GM18873 (cell line): ENCODE data around the gene PER2.
A peak's percentile ranks its signal among the peaks of the same experiment; 100 is the strongest.
"Not testable (repeated sequence)": the region's sequence is repeated elsewhere in the genome, so short reads cannot be mapped to it uniquely, and the experiment has no call there.

Source experiments
- ATAC-seq: cut with Tn5 transposase; IDR thresholded peaks from one replicate; pipeline ENCODE4 v1.9.1; 2021; ENCODE audit warnings: mild to moderate bottlenecking, moderate library complexity, moderate number of reproducible peaks; ENCODE audit not compliant: unreplicated experiment, low FRiP score

The PER2 gene

DNA sequence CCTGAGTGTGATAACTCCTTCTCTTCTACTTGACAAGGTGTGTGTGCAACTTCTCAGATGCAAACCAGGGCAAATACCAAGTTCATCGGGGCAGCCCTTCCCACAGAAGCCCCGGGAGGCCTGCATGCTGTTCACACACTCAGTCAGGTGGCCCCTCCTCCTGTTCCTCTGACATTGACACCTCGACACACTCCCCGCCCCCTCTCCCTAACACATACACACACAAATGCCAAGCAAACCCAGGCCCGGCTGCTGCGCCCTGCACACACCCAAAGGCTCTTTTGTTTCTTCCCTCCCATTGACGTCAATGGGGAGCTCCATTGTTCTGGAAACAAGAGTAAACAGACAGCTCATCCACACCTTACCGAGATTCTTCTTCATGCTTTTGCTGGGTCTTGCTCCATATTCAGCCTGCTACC lies 1.7 kb upstream of the PER2 start:
- ATAC-seq: no peak

DNA sequence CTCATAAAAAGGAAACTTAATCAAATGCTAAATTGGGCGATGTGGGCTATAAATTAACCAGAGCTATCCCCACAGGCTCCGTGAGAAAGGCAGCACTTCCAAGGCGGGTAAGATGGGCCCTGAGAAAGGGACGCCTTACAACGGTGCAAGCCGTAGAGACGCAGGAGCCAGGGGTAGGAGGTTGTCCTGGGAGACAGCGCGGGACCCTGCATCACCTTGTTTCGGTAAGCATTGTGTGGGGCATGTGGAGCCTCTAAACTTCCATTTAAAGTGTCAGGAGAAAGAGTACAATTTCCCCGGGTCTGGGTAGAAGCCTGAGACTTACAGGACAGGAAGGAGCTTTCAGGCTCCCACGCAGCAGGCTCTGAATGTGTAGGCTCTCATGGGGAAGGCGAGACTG lies 1.2 kb upstream of the PER2 start:
- ATAC-seq: no peak

DNA sequence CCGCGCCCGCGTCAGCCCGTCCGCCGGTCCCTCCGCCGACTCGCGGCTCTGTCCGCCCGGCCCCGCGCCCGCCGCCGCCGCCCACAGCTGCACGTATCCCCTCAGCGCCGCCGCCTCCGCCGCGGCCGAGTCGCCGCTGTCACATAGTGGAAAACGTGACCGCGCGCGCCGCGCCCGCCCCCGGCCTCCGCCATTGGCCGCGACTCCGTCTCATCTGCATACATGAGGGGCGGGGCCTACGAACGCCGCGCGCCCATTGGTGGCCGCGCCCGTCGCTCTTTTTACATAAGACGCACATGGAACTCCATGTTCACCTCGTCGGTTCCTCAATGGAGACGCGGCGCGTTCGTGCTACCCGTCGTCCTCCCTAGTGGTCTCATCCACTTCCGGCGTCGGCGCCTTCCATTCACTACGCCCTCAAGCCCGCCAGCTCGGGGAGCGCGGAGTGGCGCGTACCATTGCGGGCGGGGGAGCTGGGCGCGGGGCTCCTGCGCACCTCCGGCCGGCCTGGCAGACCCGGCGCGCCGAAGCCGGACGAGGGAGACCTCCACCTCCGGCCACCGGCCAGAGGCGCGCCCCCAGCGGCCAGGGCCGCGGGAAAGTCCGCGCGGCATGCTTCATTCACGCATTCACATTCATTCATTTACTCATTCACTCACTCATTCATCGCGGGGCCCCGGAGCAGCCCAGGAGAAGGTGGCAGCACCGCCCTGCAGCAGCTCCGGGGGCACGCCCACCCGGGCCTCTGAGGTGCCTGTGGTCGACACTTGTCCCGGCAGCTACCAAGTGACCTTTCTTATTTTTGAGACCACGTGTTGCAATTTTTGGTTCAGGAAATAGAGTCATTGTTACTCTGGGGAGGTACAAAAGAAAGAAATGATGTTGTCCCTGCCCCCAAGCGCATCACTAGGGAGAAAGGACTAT lies 502 bp upstream of the PER2 start:
- peak; percentile 93 for ATAC-seq

DNA sequence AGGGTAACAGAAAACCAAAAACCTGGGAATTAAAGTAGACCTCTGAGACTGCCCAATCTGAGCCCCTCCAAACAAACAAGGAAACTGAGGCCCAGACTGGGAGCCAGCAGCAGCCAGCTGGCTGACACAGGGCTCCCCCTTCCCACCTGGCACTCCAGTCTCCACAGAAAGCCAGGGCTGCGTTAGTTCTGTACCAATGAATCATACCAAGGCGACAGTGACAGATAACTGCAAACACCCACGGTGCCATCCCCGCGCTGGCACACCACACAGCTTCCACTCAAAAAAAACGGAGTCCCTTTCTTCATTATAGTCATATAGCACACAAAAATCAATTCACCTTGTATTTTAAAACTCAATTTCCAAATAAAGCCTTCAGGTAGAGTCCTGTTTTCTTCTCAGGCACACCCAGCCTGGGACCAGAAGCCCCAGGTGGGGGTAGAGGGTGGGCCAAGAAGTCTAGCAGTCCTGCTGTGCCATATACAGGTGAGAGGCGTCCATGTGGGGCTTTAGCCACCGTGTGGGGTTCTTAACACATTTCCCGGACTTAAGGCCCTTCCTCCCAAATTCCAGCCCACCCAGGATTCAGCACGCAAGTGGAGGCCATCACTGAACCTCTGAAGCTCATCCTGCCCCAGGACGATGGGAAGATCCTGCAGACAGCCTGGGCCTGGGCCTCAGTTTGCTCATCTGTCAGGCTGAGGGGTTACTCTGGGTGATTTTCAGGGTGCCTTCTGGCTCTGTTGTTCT lies 1.2 kb downstream of the PER2 start:
- ATAC-seq: no peak

DNA sequence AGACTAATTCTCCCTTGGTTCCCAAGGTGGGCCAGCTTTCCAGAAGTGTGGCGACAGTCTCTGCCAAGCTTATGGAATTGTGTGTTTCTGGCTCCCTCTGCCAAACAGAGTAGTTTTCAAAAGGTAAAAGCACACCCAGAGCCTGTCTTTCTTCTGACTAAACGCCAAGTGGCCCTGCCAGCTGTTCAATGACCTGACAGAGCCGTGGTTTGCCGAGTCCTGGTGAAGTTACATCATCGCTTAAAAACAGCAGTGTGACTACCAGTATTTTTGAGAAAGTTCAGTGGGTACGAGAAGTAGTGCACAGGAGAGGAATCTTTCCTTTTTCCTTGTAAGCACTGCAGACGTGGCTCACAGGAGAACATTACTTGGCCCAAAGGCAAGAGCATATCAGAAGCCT lies 1.9 kb downstream of the PER2 start:
- ATAC-seq: no peak

DNA sequence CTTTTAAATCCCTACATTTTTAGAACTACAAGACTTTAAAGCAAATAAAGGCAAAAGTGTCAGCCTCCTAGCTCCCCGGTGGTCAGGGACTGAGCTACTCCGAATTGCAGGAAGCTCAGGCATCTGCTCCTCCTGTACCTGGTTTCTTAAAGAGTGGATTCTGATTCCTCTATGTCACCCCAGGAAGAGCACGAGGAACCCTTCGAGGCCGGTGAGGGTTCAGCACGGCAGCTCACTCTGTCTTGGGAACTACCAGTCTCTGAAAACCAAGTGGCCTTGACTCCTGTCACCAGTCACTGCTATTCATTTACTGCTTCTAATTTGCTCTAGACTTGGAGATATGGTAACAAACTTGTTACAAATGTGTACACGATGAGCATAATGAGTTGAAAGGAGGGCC lies 2.3 kb downstream of the PER2 start:
- ATAC-seq: no peak

DNA sequence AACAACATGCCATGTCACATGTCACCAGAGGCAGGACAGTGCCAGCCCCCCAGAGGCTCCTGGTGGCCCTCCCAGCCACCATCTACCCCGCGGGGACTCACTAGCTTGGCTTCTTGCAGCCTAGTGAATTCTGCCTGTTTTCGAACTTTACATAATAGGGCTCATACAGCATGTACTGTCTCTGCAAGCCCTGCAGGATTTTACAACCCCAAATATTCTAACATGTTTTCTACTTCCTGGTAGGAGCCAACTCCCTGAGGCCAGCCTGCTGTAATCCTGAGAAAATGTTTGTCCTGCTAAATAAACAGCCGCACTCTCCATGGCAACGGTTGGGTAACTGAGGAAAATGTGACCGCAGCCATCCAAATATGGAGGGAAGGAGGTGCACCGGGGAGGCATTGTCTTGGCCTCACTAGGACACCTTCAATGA lies 2.7 kb downstream of the PER2 start:
- no peak for ATAC-seq

DNA sequence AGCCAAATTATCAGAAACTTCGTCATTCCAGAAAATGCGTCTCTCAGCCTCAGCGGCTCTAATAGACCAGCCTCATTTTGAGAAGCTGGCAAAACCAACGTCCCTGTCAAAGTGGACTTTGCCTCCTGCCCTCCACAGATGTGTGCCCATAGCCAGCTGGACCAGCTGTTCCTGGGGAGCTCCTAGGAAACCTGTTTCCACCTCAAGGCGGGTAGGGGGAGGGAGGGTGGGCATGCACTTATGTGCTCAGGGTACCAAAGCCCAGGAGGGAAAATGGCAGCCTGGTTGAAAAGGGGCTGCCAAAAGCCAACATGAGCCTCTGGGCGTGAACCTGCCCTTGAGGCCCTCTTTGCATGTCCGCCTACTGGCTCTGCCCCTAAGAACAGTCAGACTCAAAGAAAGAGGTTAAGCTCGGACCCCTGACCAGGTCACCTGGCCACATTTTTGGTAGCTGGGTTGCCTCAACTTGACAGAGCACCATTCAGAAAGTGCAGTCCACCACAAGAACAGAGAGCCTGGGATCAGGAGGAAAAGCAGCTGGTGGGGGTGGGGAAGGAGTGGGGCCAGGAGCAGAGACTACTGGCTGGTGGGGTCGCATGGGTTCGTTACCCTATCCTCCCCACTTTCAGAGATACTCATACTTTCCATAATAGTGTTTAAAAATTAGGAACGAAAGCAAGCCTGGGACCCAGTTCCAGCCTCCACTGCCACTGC lies 3.5 kb downstream of the PER2 start:
- no peak for ATAC-seq

DNA sequence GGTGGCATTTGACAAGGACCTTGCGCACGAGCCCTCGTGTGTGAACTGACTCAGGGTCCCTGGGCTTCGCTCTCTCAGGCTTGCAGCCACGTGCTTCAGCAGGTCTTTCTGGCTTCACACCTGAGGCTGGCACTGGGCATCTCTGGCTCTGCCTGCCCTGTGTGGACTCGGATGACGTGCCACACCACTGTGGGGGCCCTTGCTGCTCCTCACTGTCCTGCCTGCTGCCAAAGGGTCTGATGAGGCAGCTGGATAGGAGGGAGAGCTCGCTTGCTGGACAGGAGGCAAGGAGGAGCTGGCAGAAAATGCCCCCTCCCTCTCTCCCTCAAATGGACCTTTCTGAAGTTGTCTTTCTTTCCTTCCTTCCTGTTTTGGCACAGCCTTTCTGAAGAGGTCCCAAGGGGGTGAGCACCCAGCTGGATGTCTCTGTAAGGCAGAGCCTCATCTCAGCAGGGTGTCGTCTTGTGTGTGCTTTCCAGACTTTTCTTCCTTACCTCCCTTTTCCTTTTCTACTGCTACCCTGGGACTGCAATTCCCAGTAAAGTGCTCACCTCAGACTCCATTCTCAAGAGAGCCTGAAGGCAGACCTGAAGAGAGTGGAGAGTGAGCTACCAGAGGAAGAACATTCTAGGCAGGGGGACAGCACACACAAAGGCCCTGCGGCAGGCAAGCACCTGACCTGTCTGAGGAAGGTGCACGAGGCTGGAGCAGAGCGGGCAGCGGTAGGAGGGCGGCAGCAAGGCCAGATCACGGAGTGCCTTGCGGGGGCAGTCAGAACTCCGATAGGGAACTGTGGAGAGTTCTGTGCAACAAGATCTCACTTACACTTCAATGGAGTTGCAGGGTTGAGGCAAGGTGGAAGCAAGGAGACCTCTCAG lies 5.3 kb downstream of the PER2 start:
- no peak for ATAC-seq

DNA sequence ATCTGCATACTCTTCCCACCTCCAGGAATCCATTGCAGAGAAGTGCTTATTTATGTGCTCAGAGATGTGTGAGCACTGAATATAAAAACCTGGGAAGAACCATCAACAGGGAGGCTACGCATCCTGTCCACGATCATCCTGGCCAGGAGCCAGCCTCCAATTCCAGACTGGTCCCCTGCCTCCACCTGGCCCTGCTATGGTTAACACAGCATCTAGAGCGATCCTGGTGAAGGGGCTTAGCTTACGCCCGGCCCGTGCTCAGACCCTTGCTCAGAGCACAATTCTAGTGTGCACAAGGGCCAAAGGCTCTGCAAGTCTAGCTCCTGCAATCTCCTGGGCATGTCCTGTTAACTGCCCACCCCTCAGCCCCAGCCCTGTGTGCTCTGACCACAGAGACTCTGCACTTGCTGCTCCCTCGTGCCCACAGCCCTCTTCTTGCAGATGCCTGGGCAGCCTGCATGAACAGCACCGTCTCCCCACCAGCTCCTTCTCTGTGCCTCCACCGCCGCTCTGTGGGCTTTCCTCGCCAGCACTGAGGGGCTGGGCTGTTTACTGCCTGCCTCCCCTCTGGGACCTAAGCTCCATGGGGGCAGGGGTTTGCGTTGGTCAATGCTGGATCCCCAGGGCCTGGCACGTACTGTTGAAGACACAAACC lies 6.5 kb downstream of the PER2 start:
- no peak for ATAC-seq

DNA sequence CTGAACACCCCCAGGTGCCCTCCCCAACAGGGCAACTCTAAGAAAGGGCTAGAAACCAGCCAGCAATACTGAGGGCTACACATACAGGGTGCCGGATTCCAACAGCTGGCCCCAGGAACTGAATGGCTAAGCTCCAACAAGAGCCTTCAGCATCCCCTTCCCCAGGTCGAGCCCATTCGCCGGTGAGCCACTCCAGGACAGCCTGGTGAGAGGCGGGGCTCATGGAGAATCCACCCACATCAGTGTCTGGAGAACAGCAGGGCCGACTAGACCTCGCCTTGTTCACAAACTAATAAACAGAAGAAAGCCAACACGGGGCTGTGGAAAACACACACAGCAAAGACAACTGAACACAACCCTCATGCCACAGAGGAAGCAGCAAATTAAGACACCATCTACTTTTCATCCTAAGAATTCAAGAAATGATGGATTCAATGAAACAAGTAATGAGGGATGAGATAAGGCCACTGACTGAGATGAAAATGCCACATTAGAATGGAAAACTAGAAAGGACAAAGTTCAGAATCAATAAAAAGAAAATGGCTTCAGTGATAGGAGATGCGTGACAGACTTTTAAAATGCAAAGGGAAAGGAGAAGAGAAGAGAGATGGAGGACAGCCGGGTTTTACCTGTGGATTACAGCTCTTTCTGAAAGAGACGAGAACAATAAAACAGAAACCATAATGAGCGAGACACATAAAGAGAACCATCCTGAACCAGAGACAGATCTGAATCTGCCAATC lies 8.2 kb downstream of the PER2 start:
- no peak for ATAC-seq

DNA sequence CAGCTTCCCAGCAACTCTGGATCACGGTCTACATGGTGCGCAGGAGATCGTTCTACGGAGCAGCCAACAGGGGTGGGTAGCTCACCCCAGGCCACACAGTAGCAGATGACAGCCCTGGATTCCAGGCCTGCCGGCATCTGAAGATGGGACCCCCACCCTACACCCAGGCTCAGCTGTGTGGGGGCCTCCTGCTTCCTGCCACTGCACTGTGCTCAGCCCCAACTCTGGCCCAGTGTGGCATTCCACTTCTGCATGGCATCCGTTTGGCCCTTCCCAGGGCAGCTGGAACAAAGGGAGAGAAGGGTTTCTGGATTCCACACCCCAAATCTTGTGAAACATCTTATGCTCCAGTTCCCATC lies 9.1 kb downstream of the PER2 start:
- no peak for ATAC-seq

DNA sequence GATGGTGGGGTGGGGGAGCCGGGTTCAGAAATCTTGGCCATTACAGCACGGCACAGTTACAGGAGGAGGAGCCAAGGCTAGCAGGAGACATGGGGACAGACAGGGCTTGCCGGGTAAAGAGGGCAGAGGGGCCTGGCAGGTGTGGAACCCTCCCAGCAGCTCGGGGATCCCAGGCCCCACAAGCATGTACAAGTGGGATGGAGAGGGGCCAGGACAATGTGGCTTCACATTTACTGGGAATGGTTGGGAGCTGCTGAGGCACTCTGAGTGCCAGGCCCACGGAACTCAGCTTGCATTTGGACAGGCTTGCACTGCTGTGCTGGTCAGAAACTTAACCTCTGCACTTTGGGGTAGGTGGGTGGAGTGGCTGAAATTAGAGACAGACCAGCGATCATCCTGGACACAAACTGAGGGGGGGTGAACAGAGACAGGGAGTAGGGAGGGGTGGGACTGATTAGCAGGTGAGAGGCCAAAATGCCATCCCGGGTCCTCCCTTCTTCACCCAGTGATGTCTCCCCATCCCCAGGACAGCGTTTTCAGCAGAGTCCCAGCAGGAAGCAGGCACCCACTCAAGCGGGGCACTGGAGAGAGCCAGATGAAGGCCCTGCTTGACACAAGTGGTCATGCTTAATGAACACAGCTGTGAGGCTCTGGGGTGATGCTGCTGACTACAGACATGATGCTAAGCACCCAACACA lies 9.6 kb downstream of the PER2 start:
- no peak for ATAC-seq

DNA sequence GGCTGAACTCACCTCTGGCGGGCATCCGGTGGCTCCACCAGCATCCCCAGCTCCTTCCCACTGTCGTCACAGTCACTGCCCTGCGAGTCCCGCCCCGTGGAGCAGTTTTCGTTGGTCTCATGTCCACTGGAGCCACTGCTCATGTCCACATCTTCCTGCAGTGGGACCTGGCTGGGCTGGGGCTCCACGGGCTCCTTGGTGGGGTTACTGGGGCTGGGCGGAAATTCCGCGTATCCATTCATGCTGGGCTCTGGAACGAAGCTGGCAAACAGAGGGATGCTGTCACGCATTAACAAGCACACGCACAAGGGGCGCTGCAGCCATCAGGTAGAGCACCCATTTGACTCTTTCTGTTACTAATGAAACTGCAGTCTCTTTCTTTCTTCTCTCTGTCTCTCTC lies 10.7 kb downstream of the PER2 start:
- no peak for ATAC-seq

DNA sequence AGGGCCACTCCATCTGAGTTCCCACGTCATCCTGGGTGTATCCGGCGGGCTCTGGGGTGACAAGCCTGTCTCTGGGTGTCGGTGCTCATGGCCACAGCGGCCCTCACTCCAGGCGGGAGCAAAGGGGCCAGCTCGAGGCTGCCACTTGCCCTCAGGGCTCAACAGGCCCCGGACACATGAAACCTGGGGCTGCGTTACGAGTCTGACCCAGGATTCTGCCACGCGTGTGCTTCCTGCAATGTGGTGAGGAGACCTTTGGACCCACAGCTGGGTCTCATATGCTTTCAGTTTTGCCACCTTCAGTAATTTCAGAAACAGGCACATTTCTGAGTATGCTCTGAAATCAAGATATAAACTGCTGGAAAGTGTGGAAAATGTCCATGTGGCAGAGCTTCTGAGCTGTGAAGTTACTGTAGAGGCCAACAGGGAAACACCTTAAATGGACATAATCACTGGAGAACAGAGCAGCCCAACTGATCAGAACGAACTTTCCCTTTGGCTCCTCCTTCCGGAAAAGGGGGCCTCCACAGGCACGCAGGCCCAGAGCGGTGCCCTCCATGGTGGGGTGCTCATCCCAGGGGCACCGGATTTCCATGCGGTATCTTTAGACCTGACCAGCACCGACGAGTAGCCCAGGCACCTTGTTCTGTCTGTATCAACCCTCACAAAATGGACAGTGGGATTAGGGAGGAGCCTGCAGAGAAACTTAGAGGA lies 14.1 kb downstream of the PER2 start:
- no peak for ATAC-seq

DNA sequence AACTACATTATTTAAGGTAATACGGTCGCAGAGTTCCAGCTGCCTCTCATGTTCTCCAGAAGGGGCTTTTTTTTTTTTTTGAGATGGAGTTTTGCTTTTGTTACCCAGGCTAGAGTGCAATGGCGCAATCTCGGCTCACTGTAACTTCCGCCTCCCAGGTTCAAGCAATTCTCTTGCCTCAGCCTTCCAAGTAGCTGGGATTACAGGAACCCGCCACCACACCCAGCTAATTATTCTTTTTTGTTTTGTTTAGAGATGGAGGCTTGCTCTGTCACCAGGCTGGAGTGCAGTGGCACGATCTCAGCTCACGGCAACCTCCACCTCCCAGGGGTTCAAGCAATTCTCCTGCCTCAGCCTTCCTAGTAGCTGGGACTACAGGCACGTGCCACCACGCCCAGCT lies 15.0 kb downstream of the PER2 start:
- not testable (repeated sequence) for ATAC-seq

DNA sequence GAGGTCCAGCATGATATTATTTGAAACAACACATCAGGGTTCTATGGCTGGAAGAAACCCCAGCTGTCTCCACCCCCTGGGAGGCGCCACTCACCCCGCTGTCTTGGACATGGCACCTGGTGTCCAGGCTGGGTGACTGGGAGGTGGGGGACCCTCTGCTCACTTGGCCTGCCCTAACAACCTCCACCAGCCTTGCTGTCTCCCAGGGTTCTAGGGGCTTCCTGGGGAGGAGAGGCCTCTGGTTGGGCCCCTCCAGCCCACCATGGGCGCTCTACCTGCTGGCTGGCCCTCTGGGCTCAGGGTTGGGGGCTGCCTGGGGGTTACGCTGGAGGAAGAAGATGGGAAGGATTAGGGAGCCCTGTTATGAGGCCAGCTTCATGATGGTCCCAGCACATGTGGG lies 16.3 kb downstream of the PER2 start:
- ATAC-seq: no peak

DNA sequence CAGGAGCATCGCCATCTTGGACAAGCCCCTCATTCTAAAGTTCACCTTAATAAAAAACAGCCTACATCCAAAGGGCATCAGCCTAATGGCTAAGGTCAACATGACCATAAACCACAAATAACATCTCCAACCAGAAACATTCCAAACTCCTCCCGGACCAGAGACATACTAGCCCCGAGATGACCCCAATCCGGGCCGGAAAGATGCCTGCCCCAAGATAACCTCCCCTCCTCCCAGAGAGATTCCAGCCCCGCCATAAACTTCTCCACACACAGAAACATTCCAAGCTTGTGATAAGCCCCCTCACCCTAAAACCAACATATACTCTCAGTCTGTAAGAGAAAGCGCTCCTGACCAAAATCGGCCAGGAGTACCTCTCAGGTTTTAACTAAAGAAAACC lies 16.7 kb downstream of the PER2 start:
- ATAC-seq: not testable (repeated sequence)
